Upper lobe of left lung (tissue), 6 donors: ENCODE measurements around the gene RGS4. TPM values are rescaled to one million over a fixed set of nuclear protein-coding genes. Genes with fewer than 3 reads are reported as not detected.

ENCODE experiments used
- ATAC-seq, 2 donors: fragments of 200-7000 bp; cut with Tn5 transposase; one replicate each; pipeline ENCODE4 v1.9.1; 2022; ENCODE audit warnings: mild to moderate bottlenecking in 2 of 2, moderate library complexity in 2 of 2; ENCODE audit not compliant: low FRiP score in 2 of 2
- DNase-seq, 2 donors: peaks; one replicate each; pipeline ENCODE4 v3.0.0-alpha.2; 2019 to 2020
- H3K27ac ChIP-seq, 4 donors: fragments of 200-600 bp; sonication (generic); one replicate each; pipeline ENCODE4 v1.5.1; 2016 to 2019
- H3K27me3 ChIP-seq, 4 donors: fragments of 200-600 bp; sonication (generic); one replicate each; pipeline ENCODE4 v1.5.1; 2017 to 2019
- H3K36me3 ChIP-seq, 4 donors: fragments of 200-600 bp; sonication (generic); one replicate each; pipeline ENCODE4 v1.5.1; 2016 to 2019
- H3K4me1 ChIP-seq, 4 donors: fragments of 200-600 bp; sonication (generic); one replicate each; pipeline ENCODE4 v1.5.1; 2018 to 2019
- H3K4me3 ChIP-seq, 4 donors: fragments of 200-600 bp; sonication (generic); one replicate each; pipeline ENCODE4 v1.5.1; 2017 to 2019; ENCODE audit warnings: mild to moderate bottlenecking in 2 of 4, moderate library complexity in 1 of 4
- H3K9me3 ChIP-seq, 4 donors: fragments of 200-600 bp; sonication (generic); one replicate each; pipeline ENCODE4 v1.5.1; 2018 to 2019
- CTCF ChIP-seq, 6 experiments: fragments of 450-650 bp in 4 of 6; fragments of 200-600 bp in 2 of 6; sonication (generic) in 2 of 6; IDR thresholded peaks; one replicate each; pipeline ENCODE4 v1.5.1; 2016 to 2019; ENCODE audit warnings: antibody characterized with exemption in 6 of 6
- EP300 ChIP-seq, 4 donors: sonication (generic); formaldehyde crosslinking; IDR thresholded peaks; one replicate each; pipeline ENCODE4 v1.5.1; 2017; ENCODE audit warnings: antibody characterized with exemption in 4 of 4, control low read depth in 2 of 4
- POLR2A ChIP-seq, 4 donors: fragments of 450-650 bp; IDR thresholded peaks; one replicate each; pipeline ENCODE4 v1.5.1; 2016 to 2017; ENCODE audit warnings: antibody characterized with exemption in 4 of 4, mild to moderate bottlenecking in 2 of 4
- POLR2AphosphoS5 ChIP-seq, 2 donors: sonication (generic); formaldehyde crosslinking; IDR thresholded peaks; one replicate each; pipeline ENCODE4 v1.5.1; 2017; ENCODE audit warnings: antibody characterized with exemption in 2 of 2
- WGBS, 2 donors: methylation state at CpG; one replicate each; pipeline ENCODE4 v1.1.5; 2017 to 2018; 5-methylcytosine and 5-hydroxymethylcytosine counted together
- total RNA-seq, 6 donors: library from RNA; depleted of rRNA in 4 of 6; stranded (reverse); fragments of >200 nt in 4 of 6; gene quantifications; one replicate each; pipeline versions ENCODE4 v1.1.0 to v1.2.1, GENCODE V29; 2016 to 2021
- donor health status: DM: no; HTN: no; CAD: no; lungs with moderate emphysema.
- donor health status: DM: no; HTN: yes; CAD: no; lungs with severe emphysema.

Gene RGS4
- total RNA-seq, 6 donors from 2014 or later: 0.30 to 2.2 (median 0.93) TPM; not detected in 2

- H3K27ac ChIP-seq: no peak overlapping the region
- H3K27me3 ChIP-seq: no peaks in the 10 kb centered on the region
- no peak for DNase-seq
- no peaks in the 10 kb centered on the region for H3K9me3 ChIP-seq
- ATAC-seq: no peak
- H3K4me1 ChIP-seq: no peaks in the 10 kb centered on the region
- no peak overlapping the region for H3K4me3 ChIP-seq
- TF ChIP-seq POLR2AphosphoS5 (IDR thresholded peaks at IDR 0.05): no peak
- TF ChIP-seq POLR2A (IDR thresholded peaks at IDR 0.05): no peak
- no peak for TF ChIP-seq EP300 (IDR thresholded peaks at IDR 0.05)
- no peak for TF ChIP-seq CTCF (IDR thresholded peaks at IDR 0.05)
- no peaks in the 10 kb centered on the region for H3K36me3 ChIP-seq
Measured at GRCh38 chr1:163119707-163120106, 50.5 kb downstream of the RGS4 start.

DNA sequence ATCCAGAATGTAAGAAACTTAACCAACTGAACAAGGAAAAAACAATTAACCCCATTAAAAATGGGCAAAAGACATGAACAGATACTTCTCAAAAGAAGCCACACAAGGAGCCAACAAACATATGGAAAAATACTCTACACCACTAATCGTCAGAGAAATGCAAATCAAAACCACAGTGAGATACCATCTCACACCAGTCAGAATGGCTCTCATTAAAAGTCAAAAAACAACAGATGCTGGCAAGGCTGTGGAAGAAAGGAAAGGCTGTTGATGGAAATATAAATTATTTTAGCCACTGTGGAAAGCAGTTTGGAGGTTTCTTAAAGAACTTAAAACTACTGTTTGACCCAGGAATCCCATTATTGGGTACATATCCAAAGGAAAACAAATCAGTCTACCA is 51.2 kb downstream of the RGS4 start:
- Histone ChIP-seq H3K4me1 (no peaks in the 10 kb centered on the region), H3K36me3 (no peaks in the 10 kb centered on the region), H3K27ac (no peak overlapping the region), H3K4me3 (no peak overlapping the region), H3K9me3 (no peaks in the 10 kb centered on the region), H3K27me3 (no peaks in the 10 kb centered on the region)
- TF ChIP-seq POLR2AphosphoS5 (IDR thresholded peaks at IDR 0.05) (no peak), CTCF (IDR thresholded peaks at IDR 0.05) (no peak)
- ATAC-seq: no peak
- WGBS, 2 donors: 55 to 58% methylated on average over 1 of the region's 1 CpG
- DNase-seq: no peak

GRCh38 chr1:163124812-163125211 is 55.7 kb downstream of the RGS4 start:
- no peak overlapping the region for H3K27ac ChIP-seq
- TF ChIP-seq CTCF (IDR thresholded peaks at IDR 0.05) (no peak), EP300 (IDR thresholded peaks at IDR 0.05) (no peak), POLR2AphosphoS5 (IDR thresholded peaks at IDR 0.05) (no peak), POLR2A (IDR thresholded peaks at IDR 0.05) (no peak)
- no peaks in the 10 kb centered on the region for H3K4me1 ChIP-seq
- no peak overlapping the region for H3K4me3 ChIP-seq
- no peak for ATAC-seq
- no peaks in the 10 kb centered on the region for H3K9me3 ChIP-seq
- H3K27me3 ChIP-seq: no peaks in the 10 kb centered on the region
- H3K36me3 ChIP-seq: no peaks in the 10 kb centered on the region
- 74% methylated on average over 4 of the region's 4 CpGs for WGBS, 2 donors
- DNase-seq: no peak

Other genes starting within 250 kb of the RGS4 start
- gene CCDC190, start 208.2 kb upstream of the RGS4 start, total RNA-seq: 10 to 100 TPM in 1 of 6 donors, 1 to 10 TPM in 2, under 1 TPM in 2, not detected in 1; 0.76 to 48.0 (median 1.5) TPM
- 10 to 100 TPM; 30.6 to 65.6 (median 53.5) TPM for gene RGS5, start 133.6 kb downstream of the RGS4 start, total RNA-seq